Esophagus squamous epithelium (tissue), 4 donors: Measurements from ENCODE around the gene CSMD2.
"Not testable (repeated sequence)": the region's sequence is repeated elsewhere in the genome, so short reads cannot be mapped to it uniquely, and the experiment has no call there.

Experiments used
- CTCF ChIP-seq, 6 experiments: fragments of 450-650 bp in 4 of 6; fragments of 200-600 bp in 2 of 6; sonication (generic) in 2 of 6; IDR thresholded peaks; one replicate each; pipeline ENCODE4 v1.5.1; 2016 to 2019; ENCODE audit warnings: antibody characterized with exemption in 6 of 6, mild to moderate bottlenecking in 4 of 6, moderate library complexity in 4 of 6
- POLR2A ChIP-seq, 4 donors: fragments of 450-650 bp; IDR thresholded peaks; one replicate each; pipeline ENCODE4 v1.6.1; 2017; ENCODE audit warnings: antibody characterized with exemption in 4 of 4, mild to moderate bottlenecking in 4 of 4, moderate library complexity in 3 of 4

DNA sequence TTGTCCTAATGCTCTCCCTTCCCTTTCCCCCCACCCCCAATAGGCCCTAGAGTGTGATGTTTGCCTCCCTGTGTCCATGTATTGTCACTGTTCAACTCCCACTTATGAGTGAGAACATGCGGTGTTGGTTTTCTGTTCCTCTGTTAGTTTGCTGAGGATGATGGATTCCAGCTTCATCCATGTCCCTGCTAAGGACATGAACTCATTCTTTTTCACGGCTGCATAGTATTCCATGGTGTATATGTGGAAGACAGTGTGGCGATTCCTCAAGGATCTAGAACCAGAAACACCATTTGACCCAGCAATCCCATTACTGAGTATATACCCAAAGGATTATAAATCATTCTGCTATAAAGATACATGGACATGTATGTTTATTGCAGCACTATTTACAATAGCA, 148.7 kb downstream of the CSMD2 start:
- not testable (repeated sequence) for TF ChIP-seq POLR2A, CTCF (IDR thresholded peaks at IDR 0.05)
